NK-92 (cell line): ENCODE results near the gene GBF1.
A peak's percentile ranks its signal among the peaks of the same experiment; 100 is the strongest.

Source experiments
- DNase-seq: peaks from one replicate; lab custom pipeline; 2025; ENCODE audit not compliant: unreplicated experiment; lab: John Stamatoyannopoulos, UW

Gene GBF1

GRCh38 chr10:102420714-102421506, 175.6 kb downstream of the GBF1 start, which contains the start of gene FBXL15:
Gene FBXL15, plus strand, starts transcription at chr10:102420836. Its CDS starts 294 bp downstream, at chr10:102421130.
- DNase-seq, result peak; percentile 73

- DNase-seq, result no peak
Observed at GRCh38 chr10:102421507-102421756, 176.1 kb downstream of the GBF1 start.

GRCh38 chr10:102421757-102422512, 176.6 kb downstream of the GBF1 start:
- no peak for DNase-seq

- DNase-seq, result no peak
Observed at GRCh38 chr10:102422545-102423129, 177.3 kb downstream of the GBF1 start.

GRCh38 chr10:102423372-102423968, 178.1 kb downstream of the GBF1 start:
- DNase-seq, result no peak

- no peak for DNase-seq
Observed at GRCh38 chr10:102424145-102424544, 178.8 kb downstream of the GBF1 start.

GRCh38 chr10:102424916-102425315, 179.6 kb downstream of the GBF1 start:
- no peak for DNase-seq

GRCh38 chr10:102425444-102425843, 180.1 kb downstream of the GBF1 start:
- no peak for DNase-seq

GRCh38 chr10:102426803-102427287, 181.5 kb downstream of the GBF1 start:
- no peak for DNase-seq

GRCh38 chr10:102429468-102429867, 184.1 kb downstream of the GBF1 start:
- no peak for DNase-seq

GRCh38 chr10:102431452-102432124, 186.3 kb downstream of the GBF1 start:
- DNase-seq, result no peak
